ENCODE results near the gene CSH2.

CSH2 gene

GRCh38 chr17:63827002-63827800, 46.3 kb downstream of the CSH2 start, which contains the start of the genes FTSJ3 and PSMC5:
Gene FTSJ3, minus strand, starts transcription at chr17:63827663. Its CDS starts 761 bp downstream, at chr17:63826902.
Gene PSMC5, plus strand, starts transcription at chr17:63827431. Its CDS starts 60 bp downstream, at chr17:63827491.
- H3K4me3 ChIP-seq (ENCODE audit: low read length): peak within 1 kb of the TSS; percentile 88
- DNase-seq (ENCODE audit: low read depth): peak; percentile 97
- TF ChIP-seq CTCF (IDR thresholded peaks at IDR 0.05; ENCODE audit: insufficient read depth, low read depth, low read length, missing control alignments): peak; percentile 35

GRCh38 chr17:63826468-63827001, 46.9 kb downstream of the CSH2 start:
- H3K4me3 ChIP-seq (ENCODE audit: low read length): peak overlapping the region; percentile 88
- peak; percentile 26 for DNase-seq (ENCODE audit: low read depth)
- peak; percentile 16 for TF ChIP-seq CTCF (IDR thresholded peaks at IDR 0.05; ENCODE audit: insufficient read depth, low read depth, low read length, missing control alignments)

GRCh38 chr17:63824362-63824761, 49.1 kb downstream of the CSH2 start:
- TF ChIP-seq CTCF (IDR thresholded peaks at IDR 0.05; ENCODE audit: insufficient read depth, low read depth, low read length, missing control alignments): no peak
- no peak overlapping the region for H3K4me3 ChIP-seq (ENCODE audit: low read length)
- DNase-seq (ENCODE audit: low read depth): no peak

GRCh38 chr17:63823659-63824331, 49.7 kb downstream of the CSH2 start:
- H3K4me3 ChIP-seq (ENCODE audit: low read length): no peak overlapping the region
- no peak for TF ChIP-seq CTCF (IDR thresholded peaks at IDR 0.05; ENCODE audit: insufficient read depth, low read depth, low read length, missing control alignments)

GRCh38 chr17:63822537-63822936, 50.9 kb downstream of the CSH2 start:
- no peak for DNase-seq (ENCODE audit: low read depth)
- H3K4me3 ChIP-seq (ENCODE audit: low read length): no peak overlapping the region
- no peak for TF ChIP-seq CTCF (IDR thresholded peaks at IDR 0.05; ENCODE audit: insufficient read depth, low read depth, low read length, missing control alignments)

More at GRCh38 chr17:63823659-63824331, 49.7 kb downstream of the CSH2 start:
- no peak for DNase-seq (ENCODE audit: low read depth)

All from epithelial cell of esophagus (primary cell).